Measurements from ENCODE around the gene TTC38.

The TTC38 gene

GRCh38 chr22:46280063-46280817, 12.4 kb downstream of the TTC38 start:
- DNase-seq, result no peak

DNA sequence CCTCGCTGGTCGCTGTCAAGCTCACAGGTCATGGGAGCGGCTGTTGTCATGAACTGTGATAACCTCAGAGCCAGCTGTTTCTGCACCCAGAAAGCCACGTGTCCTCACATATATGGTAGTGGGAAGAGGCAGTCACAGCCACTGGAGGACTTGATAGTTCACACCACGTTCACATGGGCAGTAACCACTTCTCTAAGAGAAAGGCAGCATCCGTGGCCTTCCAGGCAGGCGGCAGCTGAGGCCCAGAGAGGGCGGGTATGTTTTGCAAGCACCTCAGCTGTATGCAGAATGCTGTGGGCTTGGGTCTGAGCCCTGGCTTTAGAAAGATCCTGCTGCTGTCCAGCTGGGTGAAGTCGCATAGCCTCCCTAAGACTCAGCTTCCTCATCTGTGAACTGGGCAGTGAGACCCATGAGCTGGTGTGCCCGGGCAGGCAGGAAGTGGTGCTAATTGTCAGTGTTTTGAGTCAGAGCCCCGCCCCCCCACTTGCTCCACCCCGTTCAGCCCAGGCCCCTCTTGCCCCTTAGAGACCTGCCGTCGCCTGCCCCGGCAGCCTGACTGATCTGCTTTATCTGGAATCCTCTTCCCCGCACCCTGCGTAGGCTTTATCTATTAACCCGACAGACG, 13.3 kb downstream of the TTC38 start:
- DNase-seq, result no peak

DNA sequence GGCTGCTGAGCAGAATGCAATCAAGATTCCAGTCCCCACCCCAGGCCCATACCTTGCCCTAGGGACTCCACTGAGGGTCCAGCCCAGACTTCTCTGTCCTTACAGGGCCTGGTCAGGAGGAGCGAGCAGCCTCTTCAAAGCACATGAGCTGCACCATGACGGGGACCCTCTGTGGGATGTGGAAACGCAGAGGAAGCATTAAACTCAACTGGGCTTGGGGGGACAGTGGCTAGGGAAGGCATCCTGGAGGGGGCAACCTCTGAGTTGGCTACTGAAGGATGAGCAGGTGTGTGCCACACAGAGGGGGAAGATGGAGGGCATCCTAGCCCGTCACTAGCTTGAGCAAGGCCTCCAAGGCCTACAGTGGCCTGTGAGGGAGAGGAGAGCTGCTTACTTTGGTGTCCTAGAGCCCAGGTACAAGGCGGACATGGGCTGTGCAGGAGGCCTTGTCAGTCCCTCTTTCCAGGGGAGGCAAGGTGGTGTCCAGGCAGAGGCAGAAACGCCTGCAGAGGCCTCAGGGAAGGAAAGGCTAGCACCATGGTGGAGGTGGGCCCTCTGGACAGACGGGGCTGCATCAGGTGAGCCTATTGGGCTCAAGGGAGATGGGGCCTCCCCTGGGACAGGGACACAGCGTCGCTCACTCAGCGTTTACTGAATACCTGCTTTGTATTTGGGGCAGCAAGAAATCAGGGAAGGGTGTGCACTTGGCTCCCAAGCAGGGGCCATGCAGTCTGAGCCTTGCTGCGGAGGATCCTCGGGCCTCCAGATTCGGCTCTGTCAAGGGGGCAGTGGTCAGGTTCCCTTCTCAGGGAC, 14.3 kb downstream of the TTC38 start:
- no peak for DNase-seq

- DNase-seq, result no peak
Observed at GRCh38 chr22:46286006-46286405, 18.2 kb downstream of the TTC38 start.

- DNase-seq, result no peak
Observed at GRCh38 chr22:46286941-46287872, 19.4 kb downstream of the TTC38 start.

DNA sequence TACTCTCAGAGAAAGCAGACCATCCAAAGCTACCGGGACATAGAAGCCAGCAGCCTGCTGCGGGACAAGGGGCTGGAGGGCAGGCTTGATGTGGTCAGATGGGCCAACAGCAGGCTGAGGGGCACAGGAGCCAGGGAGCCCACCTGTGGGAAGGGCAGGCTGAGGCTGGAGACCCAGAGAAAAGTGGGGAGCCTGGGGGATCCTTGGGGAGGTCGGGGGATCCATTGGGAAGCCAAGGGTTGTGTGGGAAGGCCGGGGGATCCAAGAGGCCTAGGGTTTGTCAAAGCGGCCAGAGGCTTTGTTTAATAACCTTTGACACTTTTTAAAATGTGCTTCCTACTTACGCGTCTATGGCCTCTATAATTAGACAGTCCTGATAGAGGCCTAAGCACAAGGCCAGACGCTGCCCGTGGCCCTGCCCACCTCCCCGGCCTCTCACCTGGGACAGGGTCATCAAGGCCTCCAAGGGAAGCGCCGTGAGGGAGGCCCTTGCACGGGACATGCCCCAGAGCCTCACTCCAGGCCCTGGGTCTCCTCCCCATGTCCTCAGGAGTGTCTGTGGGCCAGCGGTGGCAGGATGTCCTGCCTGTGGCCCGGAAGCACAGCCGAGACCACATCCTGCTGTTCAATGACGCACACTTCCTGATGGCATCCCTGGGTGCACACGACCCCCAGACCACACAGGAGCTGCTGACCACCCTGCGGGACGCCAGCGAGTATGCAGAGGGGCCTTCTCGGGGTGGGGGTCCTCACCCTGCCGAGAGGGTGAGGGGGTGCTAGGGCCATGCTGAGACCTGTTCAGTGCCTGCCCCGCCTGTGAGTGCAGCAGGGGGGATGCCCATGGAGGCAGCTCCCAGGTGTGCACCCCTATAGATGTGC, 20.3 kb downstream of the TTC38 start:
- peak; percentile 6 for DNase-seq

DNA sequence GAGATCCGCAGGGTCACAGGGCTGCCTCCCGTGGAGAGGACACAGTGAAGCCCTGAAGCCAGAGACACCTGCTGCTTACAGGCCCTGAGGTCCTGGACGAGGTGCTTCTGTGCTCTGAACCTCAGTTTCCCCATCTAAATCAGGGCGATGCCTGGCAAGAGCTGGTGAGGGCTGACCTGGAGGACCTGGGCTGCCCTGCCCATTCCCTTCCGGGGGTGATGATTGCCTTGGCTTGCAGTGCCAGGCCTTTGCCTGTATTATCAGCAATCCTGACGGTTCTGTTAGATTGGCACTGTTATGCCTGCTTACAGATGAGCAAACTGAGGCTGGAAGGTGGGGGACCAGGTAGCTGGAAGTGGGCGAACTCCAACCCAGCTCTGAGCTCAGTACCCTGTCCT, 21.0 kb downstream of the TTC38 start:
- no peak for DNase-seq

GRCh38 chr22:46289244-46289891, 21.6 kb downstream of the TTC38 start:
- DNase-seq, result no peak

DNA sequence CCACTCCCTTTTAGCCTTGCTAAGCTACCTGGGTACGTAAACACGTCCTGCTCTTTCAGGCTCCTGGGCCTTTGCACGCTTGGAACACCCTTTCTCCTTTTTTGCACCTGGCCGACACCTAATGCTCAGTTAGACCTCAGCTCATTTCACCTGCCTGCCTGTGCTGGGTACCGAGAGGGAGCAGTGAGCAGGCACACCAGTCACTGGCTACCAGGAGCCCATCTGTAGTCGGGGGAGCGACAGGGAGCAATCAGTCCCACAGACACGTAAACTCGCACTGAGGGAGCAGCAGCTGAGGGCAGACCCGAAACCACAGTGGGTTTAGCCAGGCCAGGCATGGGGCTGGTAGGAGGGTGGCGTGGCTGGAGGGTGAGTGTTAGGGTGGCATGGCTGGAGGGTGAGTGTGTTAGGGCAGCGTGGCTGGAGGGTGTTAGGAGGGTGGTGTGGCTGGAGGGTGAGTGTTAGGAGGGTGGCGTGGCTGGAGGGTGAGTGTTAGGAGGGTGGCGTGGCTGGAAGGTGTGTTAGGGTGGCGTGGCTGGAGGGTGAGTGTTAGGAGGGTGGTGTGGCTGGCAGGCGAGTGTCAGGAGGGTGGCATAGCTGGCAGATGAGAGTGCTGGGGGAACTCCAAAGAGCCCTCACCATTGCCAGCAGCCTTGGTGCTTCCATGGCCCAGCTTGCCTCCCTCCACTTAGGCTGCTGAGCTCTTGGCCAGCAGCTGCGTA, 22.5 kb downstream of the TTC38 start:
- no peak for DNase-seq

GRCh38 chr22:46290843-46291785, 23.3 kb downstream of the TTC38 start:
- DNase-seq, result no peak

DNA sequence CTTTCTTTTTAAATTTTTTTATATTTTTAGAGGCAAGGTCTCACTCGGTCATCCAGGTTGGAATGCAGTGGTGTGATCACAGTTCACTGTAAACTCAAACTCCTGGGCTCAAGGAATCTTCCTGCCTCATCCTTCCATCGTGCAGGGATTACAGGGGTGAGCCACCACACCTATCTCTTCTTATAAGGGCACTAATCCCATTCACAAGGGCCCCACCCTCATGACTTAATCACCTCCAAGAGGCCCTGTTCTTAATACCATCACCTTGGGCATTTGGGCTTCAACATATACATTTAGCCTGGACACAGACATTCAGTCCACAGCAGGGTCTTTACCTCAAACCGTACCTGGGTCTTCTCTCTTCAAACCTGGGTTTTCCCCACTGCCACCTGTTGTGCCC, 24.4 kb downstream of the TTC38 start:
- no peak for DNase-seq

DNA sequence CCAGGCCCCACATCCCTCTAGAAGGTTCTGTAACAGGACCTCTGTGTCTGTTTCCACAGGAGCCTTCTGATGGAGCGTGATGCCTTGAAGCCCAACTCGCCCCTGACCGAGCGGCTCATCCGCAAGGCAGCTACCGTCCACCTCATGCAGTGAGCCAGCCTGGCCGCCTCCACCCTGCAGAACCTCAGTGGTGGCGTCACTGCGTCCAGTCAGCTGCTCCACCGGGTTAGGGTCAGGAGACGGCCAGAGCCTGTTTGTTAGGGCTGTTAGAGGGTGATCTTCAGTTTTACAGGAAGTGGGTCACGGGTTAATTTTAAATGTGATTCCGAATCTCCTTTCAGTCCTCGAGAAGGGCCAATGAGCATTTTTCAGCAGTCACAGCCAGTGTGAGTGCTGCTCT, 24.9 kb downstream of the TTC38 start:
- no peak for DNase-seq

DNA sequence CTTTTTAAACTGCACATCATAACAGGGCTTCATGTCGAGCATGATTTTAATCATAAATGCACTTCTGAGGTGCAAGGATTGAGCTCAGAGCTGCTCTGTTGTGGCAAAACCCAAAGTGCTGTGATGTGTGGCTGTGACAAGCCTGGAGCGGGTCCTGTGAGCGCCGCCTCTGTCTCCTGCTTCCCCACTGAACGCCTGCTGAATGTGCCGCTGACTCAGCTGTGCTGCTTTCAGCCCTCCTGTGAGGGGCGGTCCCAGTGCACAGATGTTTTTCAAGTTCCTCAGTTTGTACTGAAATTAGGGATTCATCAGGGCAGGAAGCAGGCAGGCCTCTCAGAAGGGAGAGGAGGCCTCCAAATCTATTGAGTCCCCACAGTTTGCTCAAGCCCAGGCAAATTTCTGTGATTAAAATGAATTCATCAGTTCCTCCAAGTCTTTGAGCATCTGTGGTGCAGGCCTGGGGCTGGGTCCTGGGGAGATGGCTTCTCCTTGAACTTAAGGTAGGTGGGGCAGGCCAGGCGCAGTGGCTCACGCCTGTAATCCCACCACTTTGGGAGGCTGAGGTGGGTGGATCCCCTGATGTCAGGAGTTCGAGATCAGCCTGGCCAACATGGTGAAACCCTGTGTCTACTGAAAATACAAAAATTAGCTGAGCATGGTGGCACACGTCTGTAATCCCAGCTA, 25.9 kb downstream of the TTC38 start:
- DNase-seq, result no peak

GRCh38 chr22:46294784-46295183, 27.0 kb downstream of the TTC38 start:
- DNase-seq, result no peak

GRCh38 chr22:46295277-46295971, 27.6 kb downstream of the TTC38 start:
- DNase-seq, result no peak

DNA sequence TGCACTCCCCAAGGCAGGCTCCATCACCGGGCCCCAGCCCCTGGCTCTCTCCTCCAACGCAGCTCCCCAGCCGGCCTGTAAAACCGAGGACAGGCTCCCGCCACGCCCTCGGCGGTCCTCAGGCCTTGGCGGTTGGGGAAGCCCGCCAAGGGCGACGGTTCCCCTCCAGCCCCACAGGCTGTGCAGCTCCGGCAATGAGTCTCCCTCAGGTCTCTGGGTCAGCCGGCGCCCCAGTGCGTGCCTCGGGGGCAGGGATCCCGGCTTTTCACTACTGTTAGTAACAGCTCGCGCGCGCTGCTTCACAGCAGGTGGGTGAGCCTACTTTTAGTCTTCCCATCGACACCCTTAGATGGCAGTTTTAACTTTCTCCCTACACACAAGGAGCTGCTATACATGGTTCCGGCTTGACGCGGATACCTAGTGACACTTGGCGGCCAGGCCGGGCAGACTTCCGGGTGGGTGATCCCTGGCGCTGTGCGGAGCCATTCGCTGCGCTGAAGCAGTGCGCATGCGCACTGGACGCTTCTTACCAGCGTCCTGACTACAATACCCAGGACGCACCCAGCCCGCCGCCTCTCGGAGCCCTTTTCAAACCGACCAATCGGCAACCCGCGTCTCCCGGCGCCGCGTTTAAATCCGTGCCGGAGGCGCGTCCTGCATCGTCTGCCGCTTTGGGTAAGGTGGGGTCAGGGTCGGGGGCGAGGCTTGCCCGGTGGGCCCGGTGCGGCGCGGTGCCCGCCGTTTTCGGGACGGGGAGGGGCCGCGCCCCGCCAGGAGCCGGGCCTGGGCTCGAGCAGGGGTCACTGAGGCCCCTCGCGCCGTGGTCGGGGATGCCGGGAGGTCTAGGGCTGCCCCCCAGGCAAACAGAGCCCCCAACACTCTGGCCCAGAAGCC, 28.7 kb downstream of the TTC38 start, which contains the start of gene GTSE1:
Gene GTSE1 (plus strand): TSS at position 614 of the 894 bp plus-strand sequence. CDS start 531 bp downstream, outside the sequence.
- peak; percentile 95 for DNase-seq

Measured in activated effector memory CD4-positive, alpha-beta T cell treated with Interleukin-2 at 50 U/mL for 16 hours (primary cell).